Sigmoid colon (tissue), 7 donors: ENCODE measurements around the gene DHX8. TPM values are rescaled to one million over a fixed set of nuclear protein-coding genes. Genes with fewer than 3 reads are reported as not detected.
A peak's percentile ranks its signal among the peaks of the same experiment; 100 is the strongest.

Experiments
- DNase-seq: peaks from one replicate; pipeline ENCODE4 v3.0.0-alpha.2; 2019
- H3K27ac ChIP-seq, 4 donors: fragments of 200-600 bp; sonication (generic); one replicate each; pipeline ENCODE4 v1.5.1; 2016 to 2019; ENCODE audit warnings: mild to moderate bottlenecking in 1 of 4
- H3K27me3 ChIP-seq, 3 donors: fragments of 200-600 bp; sonication (generic); one replicate each; pipeline ENCODE4 v1.5.1; 2019; ENCODE audit warnings: mild to moderate bottlenecking in 1 of 3
- H3K36me3 ChIP-seq, 4 donors: fragments of 200-600 bp; sonication (generic); one replicate each; pipeline ENCODE4 v1.5.1; 2016 to 2019
- H3K4me1 ChIP-seq, 4 donors: fragments of 200-600 bp; sonication (generic); one replicate each; pipeline ENCODE4 v1.5.1; 2017 to 2019
- H3K4me3 ChIP-seq, 4 donors: fragments of 200-600 bp; sonication (generic); one replicate each; pipeline ENCODE4 v1.5.1; 2017 to 2019; ENCODE audit warnings: mild to moderate bottlenecking in 2 of 4, moderate library complexity in 1 of 4
- H3K9me3 ChIP-seq, 4 donors: fragments of 200-600 bp in 3 of 4; sonication (generic) in 3 of 4; one replicate each; pipeline versions ENCODE4 v1.5.1 to v1.6.1; 2013 to 2019
- EP300 ChIP-seq, 4 donors: sonication (generic); formaldehyde crosslinking; IDR thresholded peaks; one replicate each; pipeline ENCODE4 v1.6.1; 2017; ENCODE audit warnings: antibody characterized with exemption in 4 of 4
- POLR2A ChIP-seq, 2 donors: fragments of 450-650 bp; IDR thresholded peaks; one replicate each; pipeline ENCODE4 v1.6.1; 2016; ENCODE audit warnings: antibody characterized with exemption in 2 of 2, mild to moderate bottlenecking in 2 of 2, moderate library complexity in 2 of 2
- POLR2AphosphoS5 ChIP-seq, 4 donors: sonication (generic); formaldehyde crosslinking; IDR thresholded peaks; one replicate each; pipeline ENCODE4 v1.6.1; 2017; ENCODE audit warnings: antibody characterized with exemption in 4 of 4
- WGBS, 2 donors: extraction: QIAGEN DNeasy Blood & Tissue Kit; methylation state at CpG; one replicate each; pipeline ENCODE4 v1.1.7; 2013; 5-methylcytosine and 5-hydroxymethylcytosine counted together
- intact Hi-C: fragments of 100-400 bp; cut with DNase I; formaldehyde crosslinking; loops from one replicate; pipeline ENCODE4 v1.15.1; 2023
- polyA plus RNA-seq, 3 donors: library from polyadenylated mRNA; stranded (reverse); fragments of 200-250 nt; gene quantifications; one replicate each; pipeline ENCODE4 v1.2.3, GENCODE V29; 2013
- total RNA-seq, 4 donors: library from RNA; depleted of rRNA; stranded (reverse); fragments of >200 nt; gene quantifications; one replicate each; pipeline ENCODE4 v1.1.0, GENCODE V29; 2016
- TF ChIP-seq, protein P1 (sequence below), 4 experiments: fragments of 450-650 bp in 3 of 4; fragments of 200-600 bp in 1 of 4; IDR thresholded peaks; one replicate each; pipeline ENCODE4 v1.5.1; 2016 to 2019; ENCODE audit warnings: antibody characterized with exemption in 4 of 4, mild to moderate bottlenecking in 3 of 4, moderate library complexity in 2 of 4
- donor health status: healthy with polysubstance abuse.
- donor health status: Bipolar disorder and iron deficiency.
- donor health status: healthy.

DHX8 gene
- total and polyA plus RNA-seq, 7 donors, result 12.0 to 39.6 (median 25.7) TPM

DNA sequence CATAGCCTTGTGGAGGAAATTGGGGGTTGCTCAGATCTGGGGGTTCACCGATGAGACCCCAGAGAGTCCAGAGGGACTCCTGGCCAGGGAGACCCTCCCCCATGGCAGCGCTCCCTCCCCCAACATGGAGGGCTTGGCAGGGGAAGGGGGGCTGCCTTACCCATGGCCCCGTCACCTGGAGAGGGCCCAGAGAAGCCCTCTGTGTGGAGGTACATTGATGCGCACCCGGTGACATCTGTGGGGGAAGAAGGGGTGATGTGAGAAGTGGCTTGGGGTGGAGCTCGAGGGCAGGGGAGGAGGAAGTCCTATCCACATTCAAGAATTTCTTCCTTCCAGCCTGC lies 46.1 kb downstream of the DHX8 start:
- TF ChIP-seq POLR2A (IDR thresholded peaks at IDR 0.05) (no peak), POLR2AphosphoS5 (IDR thresholded peaks at IDR 0.05) (no peak), EP300 (IDR thresholded peaks at IDR 0.05) (no peak)
- TF ChIP-seq, protein P1, sequence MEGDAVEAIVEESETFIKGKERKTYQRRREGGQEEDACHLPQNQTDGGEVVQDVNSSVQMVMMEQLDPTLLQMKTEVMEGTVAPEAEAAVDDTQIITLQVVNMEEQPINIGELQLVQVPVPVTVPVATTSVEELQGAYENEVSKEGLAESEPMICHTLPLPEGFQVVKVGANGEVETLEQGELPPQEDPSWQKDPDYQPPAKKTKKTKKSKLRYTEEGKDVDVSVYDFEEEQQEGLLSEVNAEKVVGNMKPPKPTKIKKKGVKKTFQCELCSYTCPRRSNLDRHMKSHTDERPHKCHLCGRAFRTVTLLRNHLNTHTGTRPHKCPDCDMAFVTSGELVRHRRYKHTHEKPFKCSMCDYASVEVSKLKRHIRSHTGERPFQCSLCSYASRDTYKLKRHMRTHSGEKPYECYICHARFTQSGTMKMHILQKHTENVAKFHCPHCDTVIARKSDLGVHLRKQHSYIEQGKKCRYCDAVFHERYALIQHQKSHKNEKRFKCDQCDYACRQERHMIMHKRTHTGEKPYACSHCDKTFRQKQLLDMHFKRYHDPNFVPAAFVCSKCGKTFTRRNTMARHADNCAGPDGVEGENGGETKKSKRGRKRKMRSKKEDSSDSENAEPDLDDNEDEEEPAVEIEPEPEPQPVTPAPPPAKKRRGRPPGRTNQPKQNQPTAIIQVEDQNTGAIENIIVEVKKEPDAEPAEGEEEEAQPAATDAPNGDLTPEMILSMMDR (IDR thresholded peaks at IDR 0.05), result no peak
- Histone ChIP-seq H3K4me1 (peaks cover 0 to 15% (median 14%) of the 10 kb centered on the region in 4 donors), H3K4me3 (no peak overlapping the region), H3K9me3 (no peaks in the 10 kb centered on the region), H3K36me3 (peaks cover under 1 to 32% (median 2%) of the 10 kb centered on the region in 4 donors), H3K27ac (peak overlapping the region in 3 of 4 donors; percentile 28 to 39 (median 32)), H3K27me3 (no peaks in the 10 kb centered on the region)
- WGBS, 2 donors, result 48 to 62% methylated on average over 6 of the region's 6 CpGs
- intact Hi-C loops, result no loop called here
- DNase-seq, result no peak

GRCh38 chr17:43530288-43531081 lies 46.7 kb downstream of the DHX8 start:
- no peaks in the 10 kb centered on the region for H3K27me3 ChIP-seq
- DNase-seq, result peak; percentile 81

GRCh38 chr17:43531082-43531378 lies 47.3 kb downstream of the DHX8 start:
- no peaks in the 10 kb centered on the region for H3K27me3 ChIP-seq
- H3K36me3 ChIP-seq, result peaks cover 0 to 21% (median 0%) of the 10 kb centered on the region in 4 donors
- no peak overlapping the region for H3K4me3 ChIP-seq
- no peaks in the 10 kb centered on the region for H3K9me3 ChIP-seq
- DNase-seq, result no peak
- H3K27ac ChIP-seq, result peak overlapping the region in 3 of 4 donors; percentile 32 to 38 (median 35)
- intact Hi-C loops, result no loop called here
- peaks cover 0 to 15% (median 14%) of the 10 kb centered on the region in 4 donors for H3K4me1 ChIP-seq
- TF ChIP-seq POLR2AphosphoS5 (IDR thresholded peaks at IDR 0.05) (no peak), EP300 (IDR thresholded peaks at IDR 0.05) (no peak), POLR2A (IDR thresholded peaks at IDR 0.05) (no peak)
- TF ChIP-seq, protein P1 (IDR thresholded peaks at IDR 0.05), result no peak
- WGBS, 2 donors, result 66 to 89% methylated on average over 3 of the region's 3 CpGs

More at GRCh38 chr17:43530288-43531081, 46.7 kb downstream of the DHX8 start:
- TF ChIP-seq POLR2AphosphoS5 (IDR thresholded peaks at IDR 0.05) (peak in 1 of 4 donors; percentile 37), POLR2A (IDR thresholded peaks at IDR 0.05) (no peak)
- TF ChIP-seq, protein P1 (IDR thresholded peaks at IDR 0.05), result no peak
- 44 to 57% methylated on average over 23 of the region's 23 CpGs for WGBS, 2 donors
- H3K4me1 ChIP-seq, result peaks cover 0 to 15% (median 14%) of the 10 kb centered on the region in 4 donors
- intact Hi-C loops, result no loop called here
- peak overlapping the region; percentile 28 to 39 (median 35) for H3K27ac ChIP-seq
- H3K9me3 ChIP-seq, result no peaks in the 10 kb centered on the region
- peaks cover 0 to 26% (median 0%) of the 10 kb centered on the region in 4 donors for H3K36me3 ChIP-seq
- peak overlapping the region in 2 of 4 donors; percentile 10 to 13 for H3K4me3 ChIP-seq

- Histone ChIP-seq H3K4me3 (no peak overlapping the region), H3K27ac (no peak overlapping the region), H3K4me1 (peaks cover 0 to 15% (median 14%) of the 10 kb centered on the region in 4 donors), H3K36me3 (peaks cover 0 to 11% (median 0%) of the 10 kb centered on the region in 4 donors), H3K9me3 (no peaks in the 10 kb centered on the region), H3K27me3 (no peaks in the 10 kb centered on the region)
- no peak for DNase-seq
- intact Hi-C loops, result no loop called here
- WGBS, 2 donors, result 65 to 87% methylated on average over 8 of the region's 8 CpGs
- TF ChIP-seq POLR2AphosphoS5 (IDR thresholded peaks at IDR 0.05) (no peak), POLR2A (IDR thresholded peaks at IDR 0.05) (no peak), EP300 (IDR thresholded peaks at IDR 0.05) (no peak)
- TF ChIP-seq, protein P1 (IDR thresholded peaks at IDR 0.05), result no peak
Observed at GRCh38 chr17:43531955-43532354, 48.2 kb downstream of the DHX8 start.
